GM03348 (cell line): ENCODE results near the gene EXOC4.

Source experiments
- DNase-seq: peaks from one replicate; pipeline ENCODE4 v3.0.0; 2012; ENCODE audit warnings: low spot score

Gene EXOC4

DNA sequence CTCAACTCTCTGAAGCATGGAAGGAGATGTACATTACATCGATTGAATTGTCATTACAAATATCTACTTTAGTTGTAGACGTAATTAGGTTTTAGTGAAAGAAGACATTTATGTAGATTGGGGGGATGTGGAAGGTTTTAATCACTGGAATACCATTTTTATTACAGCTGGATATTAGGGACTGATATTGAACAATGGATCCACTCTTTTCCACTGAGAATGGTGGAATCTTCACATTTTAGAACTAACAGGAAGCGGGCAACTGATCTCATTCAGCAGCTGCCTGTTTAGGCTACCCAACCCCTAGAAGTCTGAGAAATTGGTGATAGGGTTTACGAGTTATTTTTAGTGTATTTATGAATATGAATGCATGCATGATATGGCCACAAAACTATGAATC is 538.0 kb downstream of the EXOC4 start:
- no peak for DNase-seq

DNA sequence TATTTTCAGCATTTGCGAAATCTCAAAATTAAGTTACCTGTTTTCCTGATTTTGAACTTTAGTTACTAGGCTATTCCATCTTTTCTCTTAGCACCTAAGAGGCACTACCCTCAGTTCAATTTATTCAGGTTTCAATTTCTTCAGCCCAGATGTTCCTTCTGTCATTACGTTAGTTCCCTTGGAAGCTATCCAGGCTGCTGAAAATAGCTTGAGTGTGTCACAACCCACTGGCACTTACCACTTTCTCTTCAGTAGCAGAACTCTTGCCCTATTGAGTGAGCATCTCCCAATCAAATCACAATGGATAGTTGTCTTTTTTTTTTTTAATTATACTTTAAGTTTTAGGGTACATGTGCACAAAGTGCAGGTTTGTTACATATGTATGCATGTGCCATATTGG is 541.6 kb downstream of the EXOC4 start:
- DNase-seq, result peak; percentile 10

DNA sequence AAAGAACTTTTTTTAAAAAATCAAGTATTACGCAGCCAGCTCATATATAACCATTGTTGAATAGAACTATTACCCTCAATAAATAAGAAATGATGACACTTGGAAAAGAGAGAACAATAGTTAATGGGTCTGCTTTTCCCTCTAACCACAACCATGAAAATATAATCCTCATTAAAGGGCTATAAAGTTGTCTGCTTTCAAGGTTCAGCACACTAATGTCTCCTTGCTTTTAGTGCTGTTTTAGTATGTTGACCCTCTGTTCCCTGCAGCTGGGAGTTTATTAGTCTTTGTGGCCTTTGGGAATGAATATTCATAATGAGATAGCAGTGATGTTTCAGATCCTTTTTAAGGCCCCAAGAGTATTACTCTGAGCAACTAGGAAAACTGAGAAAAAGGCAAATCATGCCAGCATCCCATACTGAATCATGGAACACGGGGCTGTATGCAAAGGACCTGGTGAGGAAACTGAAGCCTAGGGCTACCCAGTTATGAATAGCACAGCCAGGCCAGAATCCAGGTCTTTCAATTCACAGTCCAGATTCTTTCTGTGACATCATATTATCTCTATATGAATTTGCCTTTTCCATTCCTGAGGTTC is 542.3 kb downstream of the EXOC4 start:
- DNase-seq, result no peak

DNA sequence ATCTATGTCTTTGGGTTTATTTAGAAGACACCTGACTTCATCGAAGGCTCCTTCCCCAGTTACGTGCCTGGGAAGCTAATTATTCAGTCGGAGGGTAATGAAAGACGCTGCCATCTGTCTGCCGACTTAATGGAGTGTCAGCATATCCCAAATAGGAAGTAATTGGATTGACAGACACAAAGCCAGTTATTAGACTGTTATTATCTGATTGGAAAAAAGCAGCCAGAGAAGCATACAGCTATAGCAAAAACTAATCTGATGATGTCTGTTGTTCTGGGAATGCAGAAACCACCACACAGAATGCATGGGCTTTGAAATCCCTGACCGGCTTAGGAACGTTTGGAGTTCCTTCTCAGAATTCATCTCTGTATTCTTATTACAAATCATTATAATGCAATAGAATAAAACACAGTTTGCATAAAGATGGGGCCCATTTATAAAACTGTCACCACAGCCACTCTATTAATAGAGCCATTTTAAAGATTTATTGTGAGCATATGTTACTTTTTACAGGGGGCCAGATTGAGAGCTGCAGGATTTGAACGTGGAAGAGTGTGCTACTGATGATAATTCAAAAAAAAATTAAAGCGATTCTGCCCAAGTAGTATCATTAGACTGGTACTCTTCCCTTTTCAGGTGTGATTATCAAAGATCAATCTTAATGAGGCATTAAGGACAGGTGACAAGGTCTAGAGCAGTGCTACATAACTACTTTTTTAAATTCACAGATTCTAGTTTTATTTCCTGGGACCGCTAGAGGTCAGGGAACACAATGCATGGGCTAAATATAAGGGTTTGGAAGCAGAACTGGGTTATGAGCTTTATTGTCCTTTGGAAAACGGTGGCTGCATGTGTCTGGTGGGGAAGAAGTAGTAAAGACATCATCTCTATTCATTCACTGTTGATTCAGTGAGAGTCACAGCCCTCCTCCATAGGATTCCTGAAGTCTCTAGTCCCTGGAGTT is 544.2 kb downstream of the EXOC4 start:
- DNase-seq, result no peak

DNA sequence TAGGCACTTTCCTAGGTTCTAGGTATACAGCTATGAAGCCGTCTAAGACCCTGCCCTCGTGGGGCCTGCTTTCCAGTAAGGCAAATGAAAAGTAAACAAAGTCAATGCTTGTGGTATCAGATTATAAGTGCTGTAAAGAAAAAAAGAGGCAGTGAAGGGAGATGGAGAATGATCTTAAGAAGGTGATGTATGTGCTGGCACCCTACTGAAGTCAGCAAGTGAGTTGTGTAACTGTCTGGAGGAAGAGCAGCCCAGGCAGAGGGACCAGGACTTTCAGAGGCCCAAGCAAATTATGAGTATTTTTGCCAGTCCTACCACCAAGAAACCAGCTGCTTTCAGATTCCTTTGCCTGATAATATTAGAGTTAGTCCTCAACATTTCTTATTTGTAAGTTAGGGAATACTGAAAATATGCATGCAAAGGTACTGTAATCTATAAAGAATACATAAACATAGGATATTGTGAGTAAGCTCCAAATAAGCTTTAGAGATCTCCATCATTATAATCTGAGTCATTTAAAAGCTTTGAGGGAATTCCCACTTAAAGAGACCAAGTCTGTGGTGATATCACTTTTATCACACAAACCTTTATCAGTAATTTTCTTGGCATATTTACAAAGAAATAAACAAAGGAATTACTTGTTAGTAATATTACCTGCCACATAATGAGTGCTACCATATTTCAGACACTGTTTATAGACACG is 545.1 kb downstream of the EXOC4 start:
- DNase-seq, result peak; percentile 20

DNA sequence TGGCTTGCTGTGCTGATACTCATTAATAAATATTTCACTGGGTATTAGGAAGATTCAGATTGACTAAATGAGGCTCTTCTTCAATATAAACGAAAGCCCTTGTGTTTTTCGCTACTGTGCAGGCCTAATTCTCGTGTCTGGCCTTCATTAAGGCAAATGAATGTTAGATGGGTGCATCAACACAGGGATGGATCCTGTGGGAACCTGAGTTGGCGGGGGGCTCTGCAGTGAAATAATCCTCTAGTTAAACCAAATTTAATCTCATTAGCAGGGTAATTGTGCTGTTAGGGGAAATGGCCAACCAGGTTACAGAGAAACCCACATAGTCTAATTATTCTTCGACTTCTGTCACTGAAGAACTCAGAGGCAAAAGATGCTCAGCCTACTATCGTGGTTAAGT is 548.5 kb downstream of the EXOC4 start:
- DNase-seq, result no peak

DNA sequence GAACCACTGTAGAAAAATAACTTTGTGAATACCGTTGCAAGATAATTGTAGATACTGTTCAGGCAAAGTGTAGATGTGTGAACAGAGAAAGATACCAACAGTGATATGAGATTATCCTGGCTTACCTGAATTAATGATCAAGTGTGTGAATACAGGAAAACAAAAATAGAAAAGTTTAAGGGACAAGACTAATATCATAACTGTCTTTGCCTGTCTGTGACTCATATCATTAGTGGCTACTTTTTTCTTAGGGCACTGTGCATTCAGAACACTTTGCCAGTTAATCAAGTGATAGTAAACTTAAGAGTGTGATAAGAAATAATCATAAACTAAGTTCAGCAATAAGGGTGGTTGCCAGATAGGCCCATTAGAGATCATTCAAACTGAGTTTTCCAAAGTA is 551.2 kb downstream of the EXOC4 start:
- DNase-seq, result no peak

DNA sequence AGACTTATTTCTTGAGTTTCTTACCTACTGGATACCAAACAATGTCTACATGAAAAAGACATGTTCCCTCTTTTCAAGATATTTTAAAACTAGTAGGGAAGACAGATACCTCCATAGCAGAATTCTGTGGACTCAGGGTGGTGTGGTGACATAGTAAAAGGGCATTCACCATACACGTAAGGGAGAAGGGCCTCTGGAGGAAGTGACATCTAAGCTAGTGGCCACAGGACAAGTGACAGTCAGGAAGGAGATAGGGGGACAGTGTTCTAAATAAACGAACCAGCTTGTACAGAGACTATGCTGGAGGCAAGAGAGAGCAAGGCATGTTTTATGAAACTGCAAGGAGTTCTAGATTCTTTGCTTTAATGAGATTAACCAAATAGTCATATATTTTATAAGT is 552.5 kb downstream of the EXOC4 start:
- no peak for DNase-seq

DNA sequence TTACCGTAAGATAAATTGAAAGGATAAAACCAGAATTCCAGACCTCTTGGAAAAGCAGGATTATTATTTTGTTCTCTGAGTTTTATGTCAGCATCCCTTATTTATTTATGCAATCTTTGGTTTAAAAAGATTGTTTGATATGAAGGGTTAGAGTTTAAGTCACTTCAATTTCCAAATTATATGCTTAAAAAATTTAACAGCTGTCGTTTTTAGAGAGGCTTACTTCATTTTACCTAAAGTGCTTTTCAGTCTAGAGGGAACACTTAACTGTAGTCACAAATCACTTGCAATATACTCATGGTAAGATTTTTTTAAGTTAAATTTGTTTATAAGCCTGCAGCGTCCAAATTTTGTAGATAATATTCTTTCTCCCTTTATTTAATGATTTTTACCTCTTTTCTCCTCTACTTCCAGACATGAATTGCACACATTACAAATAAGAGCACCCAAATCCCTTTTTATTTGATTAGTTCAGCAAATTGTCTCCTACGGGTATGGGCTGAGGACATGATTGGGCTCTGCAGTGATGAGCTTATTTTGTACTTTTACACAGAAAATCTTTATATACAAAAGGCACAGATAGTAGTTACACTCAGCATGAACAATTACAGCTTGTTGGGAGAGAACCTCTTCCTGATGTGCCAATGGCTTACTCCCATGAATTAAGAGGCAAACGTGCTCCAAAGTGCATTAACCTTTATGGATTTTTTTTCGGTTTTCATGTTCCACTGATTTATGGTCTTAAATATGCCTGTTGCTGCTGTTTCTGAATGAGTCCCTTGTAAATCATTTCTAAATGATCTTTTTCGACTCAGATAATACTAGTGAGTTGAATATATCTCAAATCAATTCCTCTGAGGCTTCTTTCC is 555.0 kb downstream of the EXOC4 start:
- DNase-seq, result no peak

DNA sequence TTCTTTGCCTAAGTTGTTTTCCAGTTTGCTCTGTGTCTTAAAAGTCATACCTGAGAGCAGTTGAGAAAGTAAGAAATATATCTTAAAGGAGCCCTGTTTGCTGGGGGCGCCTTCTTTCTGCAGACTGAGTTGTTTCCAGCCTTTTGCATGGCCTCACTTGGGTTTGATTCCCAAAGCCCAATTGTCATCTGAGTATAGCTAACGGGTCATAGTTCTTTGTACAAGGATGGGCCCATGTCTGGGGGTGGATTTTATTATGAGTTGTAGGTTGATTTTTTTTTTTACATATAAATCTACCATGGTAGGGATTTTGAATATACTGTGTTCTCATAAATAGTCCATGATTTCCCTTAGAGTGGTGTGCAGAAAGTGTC is 555.6 kb downstream of the EXOC4 start:
- DNase-seq, result no peak

DNA sequence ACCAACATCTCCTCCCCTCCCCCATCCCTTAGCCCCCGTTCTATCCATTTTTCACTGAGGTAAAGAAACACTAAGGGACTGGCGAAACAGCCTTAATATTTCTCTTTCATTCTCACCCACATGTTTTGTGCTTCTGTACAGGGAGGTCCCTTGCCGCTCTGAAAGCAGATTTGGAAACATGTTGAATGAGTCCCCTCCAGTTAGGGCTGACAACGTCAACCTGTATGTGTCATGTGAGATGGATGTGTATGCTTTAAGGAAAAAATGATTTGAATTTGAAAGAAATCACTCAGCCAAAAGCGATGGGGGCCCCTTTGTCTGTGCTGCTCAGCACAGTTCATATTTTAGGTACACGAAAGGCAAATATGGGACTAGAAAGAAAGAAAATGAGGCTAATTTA is 560.0 kb downstream of the EXOC4 start:
- no peak for DNase-seq

DNA sequence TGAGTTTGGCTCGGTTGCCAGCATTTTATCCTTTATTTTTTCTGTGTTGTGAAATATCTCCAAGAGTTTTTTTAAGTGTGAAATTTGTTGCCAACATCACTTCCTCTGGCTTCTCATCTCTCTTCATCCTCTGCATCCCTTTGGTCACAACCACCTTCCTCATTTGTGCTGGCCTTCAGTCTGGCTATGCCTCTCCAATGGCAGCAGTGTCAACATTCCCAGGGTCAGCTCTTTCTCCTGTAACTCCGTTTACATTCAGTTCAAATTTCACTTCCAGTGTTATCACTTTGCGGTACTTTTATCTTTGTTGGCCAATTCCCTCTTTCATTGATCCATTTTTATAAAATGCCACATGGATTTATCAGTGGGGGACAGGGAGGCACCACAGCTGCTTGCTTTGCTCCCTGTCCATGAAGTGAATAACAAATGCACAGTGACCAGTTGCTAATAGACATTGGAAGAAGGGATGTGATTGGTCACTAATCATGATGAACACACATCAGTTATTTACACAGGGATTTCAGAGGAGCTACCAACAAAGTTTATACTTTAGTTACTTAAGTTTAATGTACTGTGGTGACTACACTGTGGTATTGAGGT is 562.8 kb downstream of the EXOC4 start:
- no peak for DNase-seq

DNA sequence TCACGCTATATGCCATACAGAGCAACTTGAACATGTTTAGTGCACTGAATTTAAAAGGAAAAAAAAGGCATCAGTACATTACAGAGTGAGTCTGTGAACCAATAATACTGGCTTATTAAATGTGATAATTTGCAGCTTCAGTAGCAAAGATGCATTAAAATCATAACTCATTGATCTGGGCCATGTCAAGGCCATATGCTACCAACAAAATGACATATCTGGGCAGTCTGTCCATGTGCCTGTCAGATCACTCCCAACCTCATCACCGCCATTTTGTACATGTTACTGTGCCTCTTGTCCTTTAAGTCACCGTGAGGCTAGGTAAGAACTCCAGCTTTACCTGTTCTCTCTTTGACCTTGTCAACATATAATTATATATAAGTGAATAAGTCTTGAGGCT is 566.8 kb downstream of the EXOC4 start:
- DNase-seq, result no peak

DNA sequence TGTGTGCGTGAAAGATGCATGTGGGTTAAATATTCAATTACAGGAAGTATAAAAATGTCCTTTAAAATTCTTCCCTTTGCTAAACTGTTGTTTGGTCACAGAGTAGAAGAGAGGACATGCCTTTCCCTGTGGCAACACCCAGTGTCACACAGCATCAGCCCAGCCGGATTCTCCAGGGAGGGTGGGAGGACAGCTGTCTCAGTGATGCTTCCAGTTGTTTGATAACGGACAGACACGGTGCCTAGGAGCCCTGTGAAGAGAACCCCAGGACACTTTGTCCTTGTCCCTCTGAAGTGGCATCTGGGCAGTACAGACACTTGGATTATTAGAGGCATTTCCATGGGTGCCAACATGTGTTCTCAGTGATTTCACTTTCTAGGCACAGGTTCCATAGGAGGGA is 567.7 kb downstream of the EXOC4 start:
- DNase-seq, result no peak

DNA sequence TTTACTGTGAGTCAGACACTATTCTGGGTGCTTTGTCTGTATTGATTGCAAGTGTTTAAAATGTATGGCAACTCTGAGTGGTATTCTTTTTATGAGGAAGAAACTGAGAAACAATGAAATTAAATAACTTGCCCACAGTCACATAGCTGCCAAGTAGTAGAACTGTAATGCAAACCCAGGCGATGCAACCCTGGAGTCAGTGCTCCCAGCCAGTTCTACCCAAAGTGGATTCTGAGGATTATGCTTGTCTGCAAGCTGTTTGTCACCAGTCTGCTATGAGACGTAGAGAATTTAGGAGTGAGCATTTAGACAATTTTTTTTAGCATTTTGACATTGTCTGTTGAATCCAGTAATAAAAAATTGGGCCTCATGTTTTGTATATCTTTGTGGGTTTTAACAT is 568.3 kb downstream of the EXOC4 start:
- no peak for DNase-seq

DNA sequence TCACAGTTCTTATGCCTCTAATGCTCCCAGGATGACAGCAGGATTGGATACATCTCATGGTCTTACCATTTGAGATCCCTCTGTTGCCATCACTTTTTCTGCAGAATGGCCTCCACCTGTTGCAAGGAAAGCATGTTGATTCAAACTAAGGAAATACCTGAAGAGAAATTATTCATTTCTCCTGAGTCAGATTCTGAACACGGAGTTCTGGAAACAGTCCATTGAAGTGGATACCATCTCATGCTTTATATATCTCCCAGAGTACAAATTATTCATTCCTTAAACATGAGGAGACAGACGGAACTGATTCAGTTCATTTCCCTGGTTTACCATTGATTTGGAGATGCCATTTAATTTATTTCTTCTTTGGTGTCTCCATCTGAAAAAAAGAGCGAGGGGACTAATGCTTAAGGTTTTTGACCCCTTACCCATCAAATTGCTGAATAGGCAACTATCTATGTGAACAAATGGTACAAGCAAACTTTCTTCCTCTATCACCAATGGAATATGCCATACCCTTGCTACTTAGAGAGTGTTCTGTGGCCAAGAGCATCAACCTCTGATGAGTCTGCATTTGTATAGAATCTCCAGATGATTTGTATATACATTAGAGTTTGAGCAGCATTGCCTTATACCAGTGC is 569.2 kb downstream of the EXOC4 start:
- no peak for DNase-seq

DNA sequence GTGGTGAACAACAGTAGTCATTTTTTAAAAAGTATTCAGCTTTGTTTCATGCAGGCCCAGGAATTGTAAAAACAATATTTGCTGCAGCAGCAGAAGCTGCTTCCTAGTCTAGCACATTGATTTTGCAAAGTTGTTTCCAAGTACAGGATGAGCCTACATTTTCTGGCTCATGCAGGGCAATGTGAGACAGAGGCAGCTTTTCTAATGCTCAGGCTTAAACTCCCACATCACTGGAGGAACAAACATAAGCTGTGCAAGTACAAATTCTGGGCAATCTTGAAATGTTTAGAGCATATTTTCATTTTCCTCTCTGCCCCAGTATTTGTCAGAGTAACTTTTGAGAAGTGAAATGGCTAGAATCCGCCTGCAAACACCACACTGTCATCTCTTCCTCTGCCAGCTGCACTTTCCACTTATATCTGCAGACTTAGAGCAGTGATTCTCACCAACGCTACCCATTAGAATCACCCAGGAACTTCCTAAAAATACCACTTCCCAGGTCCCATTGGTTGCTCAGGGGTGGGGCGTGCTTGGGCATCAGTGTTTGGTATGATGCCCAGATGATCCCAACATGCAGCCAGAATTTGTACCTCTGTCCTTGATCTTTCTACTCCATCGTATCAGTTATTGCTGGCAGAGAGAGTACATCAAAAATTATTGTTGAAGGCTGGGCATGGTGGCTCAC is 570.1 kb downstream of the EXOC4 start:
- no peak for DNase-seq

DNA sequence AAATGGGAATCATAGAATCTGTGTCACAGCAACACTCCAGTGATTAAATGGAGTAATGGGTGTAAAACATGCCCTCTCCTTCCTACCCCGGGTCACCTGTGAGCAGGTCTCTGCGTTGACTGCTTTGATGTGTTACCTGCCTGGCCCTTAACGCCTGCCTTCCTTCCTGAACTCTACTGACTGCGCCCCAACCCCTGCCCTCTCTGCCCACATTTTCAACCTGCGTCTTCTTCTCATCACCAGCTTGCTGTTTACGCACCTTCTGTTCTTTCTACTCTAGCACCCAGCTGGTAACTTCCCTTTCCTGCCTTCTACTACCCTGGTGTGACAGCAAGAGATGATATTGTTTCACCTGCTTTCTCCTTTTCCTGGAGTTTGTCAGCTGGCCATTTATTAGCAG is 571.3 kb downstream of the EXOC4 start:
- no peak for DNase-seq

DNA sequence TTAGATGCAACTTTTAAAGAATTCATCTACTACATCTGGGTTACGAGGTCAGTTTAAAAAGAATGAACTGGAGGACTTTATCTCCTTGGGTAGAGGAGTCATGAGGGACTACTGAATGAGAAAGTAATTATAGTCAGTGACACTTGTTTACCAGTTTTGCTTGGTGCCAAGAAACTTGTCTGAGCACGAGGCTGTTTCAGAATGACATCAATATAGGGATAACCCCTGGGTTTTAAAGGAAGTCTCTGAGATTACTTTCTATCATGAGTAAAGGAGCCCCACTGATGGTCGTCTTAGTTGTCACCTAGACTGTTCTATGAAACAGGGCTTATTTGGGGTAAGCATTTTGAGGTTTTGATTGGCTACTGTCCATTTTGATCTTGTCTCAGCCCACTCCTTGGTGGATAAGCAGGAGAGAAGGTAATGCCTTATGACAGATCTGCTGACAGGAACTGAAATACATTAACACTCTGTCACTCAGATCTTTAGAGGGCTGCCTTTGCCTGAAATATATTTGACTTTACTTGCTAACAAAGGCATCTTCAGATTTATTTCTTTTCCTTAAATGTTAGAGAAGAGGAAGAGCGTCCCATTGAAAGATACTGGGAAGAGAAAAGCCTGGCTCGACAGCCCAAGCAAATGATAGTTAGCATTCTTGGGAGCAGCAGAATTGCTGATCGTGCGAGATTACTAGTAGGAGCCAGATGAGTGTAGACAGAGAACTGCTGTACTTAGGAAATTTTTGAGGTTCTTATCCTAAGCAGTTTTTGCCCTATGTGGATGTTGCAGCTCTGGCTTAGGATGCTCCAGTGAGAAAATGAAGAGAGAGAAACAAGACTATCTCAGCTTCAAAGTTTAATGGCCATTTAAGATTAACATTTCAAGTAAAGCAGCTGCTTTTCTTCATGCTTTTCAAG is 575.1 kb downstream of the EXOC4 start:
- no peak for DNase-seq

DNA sequence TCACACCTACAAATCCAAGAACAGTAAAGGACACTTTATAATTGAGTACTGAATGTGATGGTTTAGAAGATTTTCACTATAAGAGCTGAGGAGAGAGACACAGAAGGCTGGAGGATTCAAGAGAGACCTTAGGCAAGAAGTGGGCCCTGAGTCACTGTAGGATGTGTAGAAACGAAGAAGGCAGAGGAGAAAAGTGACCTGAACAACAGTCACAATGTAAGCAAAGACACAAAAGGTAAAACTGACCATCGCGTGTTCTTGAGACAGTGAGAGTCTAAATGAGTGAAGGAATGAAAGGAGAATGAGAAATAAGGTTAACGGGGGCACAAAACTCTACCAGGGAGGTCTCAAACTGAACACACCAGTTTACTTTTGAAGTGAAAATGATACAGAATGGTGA is 576.0 kb downstream of the EXOC4 start:
- no peak for DNase-seq
